SU-DHL-6 (cell line): ENCODE results near the gene SLC38A10.

Experiments
- EZH2phosphoT487 ChIP-seq: fragments of 200-600 bp; sonication (generic), shearing (Covaris generic); conservative IDR thresholded peaks from 2 replicates; pipeline ENCODE4 v1.6.1; 2018; ENCODE audit warnings: mild to moderate bottlenecking, antibody characterized with exemption, low read length, moderate library complexity, mixed read lengths
- TF ChIP-seq, protein P1 (sequence below): fragments of 200-600 bp; sonication (generic); IDR thresholded peaks from one replicate; pipeline ENCODE4 v1.5.1; 2017; ENCODE audit warnings: antibody characterized with exemption, mild to moderate bottlenecking, low read length, moderate library complexity; ENCODE audit not compliant: insufficient read depth, poor library complexity, severe bottlenecking

DNA sequence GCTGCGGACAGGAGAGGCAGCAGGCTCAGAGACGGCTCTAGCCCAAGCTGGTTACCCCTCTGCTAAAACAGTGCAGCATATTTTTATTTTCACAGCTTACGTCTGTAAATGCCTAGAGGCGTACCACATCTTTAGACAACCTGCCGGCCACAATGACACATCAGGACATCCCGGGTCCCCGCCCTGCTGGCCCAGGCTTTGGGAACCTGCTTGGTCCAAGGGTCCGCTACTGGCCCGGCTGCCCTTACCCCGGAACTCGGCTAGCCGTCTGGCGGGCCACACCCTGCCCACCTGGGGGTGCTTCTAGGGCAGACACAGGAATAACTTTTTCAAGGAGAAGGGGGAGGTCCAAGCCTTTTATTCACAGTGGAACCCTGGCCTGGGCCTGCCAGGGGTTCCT is 76.6 kb downstream of the SLC38A10 start:
- TF ChIP-seq, protein P1, sequence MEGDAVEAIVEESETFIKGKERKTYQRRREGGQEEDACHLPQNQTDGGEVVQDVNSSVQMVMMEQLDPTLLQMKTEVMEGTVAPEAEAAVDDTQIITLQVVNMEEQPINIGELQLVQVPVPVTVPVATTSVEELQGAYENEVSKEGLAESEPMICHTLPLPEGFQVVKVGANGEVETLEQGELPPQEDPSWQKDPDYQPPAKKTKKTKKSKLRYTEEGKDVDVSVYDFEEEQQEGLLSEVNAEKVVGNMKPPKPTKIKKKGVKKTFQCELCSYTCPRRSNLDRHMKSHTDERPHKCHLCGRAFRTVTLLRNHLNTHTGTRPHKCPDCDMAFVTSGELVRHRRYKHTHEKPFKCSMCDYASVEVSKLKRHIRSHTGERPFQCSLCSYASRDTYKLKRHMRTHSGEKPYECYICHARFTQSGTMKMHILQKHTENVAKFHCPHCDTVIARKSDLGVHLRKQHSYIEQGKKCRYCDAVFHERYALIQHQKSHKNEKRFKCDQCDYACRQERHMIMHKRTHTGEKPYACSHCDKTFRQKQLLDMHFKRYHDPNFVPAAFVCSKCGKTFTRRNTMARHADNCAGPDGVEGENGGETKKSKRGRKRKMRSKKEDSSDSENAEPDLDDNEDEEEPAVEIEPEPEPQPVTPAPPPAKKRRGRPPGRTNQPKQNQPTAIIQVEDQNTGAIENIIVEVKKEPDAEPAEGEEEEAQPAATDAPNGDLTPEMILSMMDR = no peak
- TF ChIP-seq EZH2phosphoT487 = no peak
